ENCODE results near the gene WNT7A.

The WNT7A gene

GRCh38 chr3:13884851-13885703 is 5.2 kb upstream of the WNT7A start:
- no peak for DNase-seq

- no peak for DNase-seq
Measured at GRCh38 chr3:13883681-13884080, 3.8 kb upstream of the WNT7A start.

DNA sequence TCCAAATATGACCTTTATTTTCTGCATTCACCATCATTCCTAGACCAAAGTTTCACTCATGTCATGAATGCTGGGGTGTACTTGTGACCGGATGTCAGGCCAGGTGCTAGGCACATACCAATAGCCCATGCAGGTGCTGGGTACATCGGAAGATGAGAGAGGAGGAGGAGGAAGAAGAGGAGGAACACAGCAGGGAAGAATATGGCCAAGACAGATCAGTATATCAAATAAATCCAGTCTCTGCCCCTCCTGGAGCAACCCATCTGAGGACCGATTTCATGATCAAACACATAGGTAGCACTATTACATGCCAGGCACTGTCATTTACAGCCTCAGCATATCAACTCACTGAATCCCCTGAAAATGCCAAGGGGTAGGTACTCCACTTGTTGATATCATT is 3.0 kb upstream of the WNT7A start:
- no peak for DNase-seq

DNA sequence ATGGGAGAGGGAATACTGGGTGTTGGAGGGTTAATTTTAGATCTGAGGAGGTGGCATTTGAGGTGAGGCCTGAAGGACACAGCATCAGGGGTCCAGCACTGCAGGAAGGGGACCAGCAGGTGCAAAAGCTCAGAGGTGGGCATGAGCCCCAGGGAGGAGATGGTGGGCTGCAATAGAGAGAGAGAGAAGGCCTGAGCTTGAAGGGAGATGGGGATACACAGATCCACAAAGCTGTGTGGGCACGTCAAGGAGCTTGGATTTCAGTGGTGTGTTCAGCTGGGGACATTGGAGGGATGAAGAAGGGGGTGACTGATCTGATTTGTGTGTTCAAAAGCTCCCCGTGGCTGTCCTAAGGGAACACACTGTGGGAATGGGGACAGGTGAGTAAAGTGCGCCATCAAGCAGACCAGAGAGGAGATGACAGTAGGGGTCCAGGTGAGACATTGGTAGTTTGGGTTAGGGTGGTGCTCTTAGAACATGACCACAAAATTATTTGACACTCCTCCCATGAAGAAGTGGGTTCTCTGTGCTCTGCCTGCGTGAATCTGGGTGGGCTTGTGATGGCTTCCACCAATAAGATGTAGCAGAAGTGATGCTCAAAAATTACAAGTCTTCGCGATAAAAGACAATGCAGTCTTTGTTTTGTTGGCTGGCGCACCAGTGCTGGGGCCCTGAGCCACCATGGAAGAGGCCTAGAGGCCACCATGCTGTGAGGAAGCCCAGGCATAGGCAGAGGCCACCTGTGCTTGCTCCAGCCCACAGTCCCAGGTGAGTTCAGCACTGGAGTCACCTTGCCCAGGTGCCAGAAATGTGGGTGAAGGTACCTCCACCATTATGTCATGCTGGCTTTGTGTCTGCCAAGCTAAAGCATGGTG is 1.9 kb upstream of the WNT7A start:
- no peak for DNase-seq

- DNase-seq = no peak
Measured at GRCh38 chr3:13880811-13881156, 913 bp upstream of the WNT7A start.

DNA sequence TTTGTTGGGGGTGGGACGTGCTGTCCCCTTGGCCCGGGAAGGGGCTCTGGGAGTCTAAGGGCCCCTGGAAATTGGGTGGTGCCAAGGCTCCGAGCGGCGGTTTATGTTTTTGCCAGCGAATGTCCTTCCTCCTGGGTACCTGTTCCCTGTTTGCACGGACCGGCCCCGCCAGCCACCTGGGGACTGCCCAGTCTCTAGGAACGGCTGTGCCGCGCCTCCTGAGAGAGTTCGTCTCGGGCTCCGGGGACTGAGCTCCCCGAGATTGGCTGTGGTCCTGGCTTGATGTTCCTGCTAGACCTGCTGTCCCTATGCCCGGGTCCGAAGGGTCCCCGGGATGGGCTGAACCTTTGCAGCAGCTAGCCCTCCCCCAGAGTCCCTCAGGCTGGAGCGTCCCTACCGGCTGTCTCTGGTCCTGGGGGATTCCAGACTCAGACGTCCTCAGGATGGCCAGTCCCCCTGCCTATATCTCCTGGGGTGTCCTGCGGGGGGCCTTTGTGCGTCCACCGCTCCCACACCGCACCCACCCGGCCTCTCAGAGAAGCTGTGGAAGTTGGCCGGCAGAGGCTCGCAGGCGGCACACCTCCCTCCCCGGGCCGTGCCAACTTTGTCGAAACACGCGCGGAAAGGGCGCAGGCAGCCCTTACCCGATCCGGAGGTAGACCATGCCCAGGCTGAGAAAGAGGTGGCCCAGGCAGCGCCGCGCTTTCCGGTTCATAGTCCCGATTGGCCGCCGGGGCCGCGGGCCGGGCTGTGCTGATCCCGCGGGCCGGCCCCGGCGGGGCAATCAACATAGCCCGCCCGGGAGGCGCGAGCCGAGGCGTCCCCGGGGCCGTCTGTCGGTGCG is 547 bp downstream of the WNT7A start:
- DNase-seq = no peak

- DNase-seq = no peak
Measured at GRCh38 chr3:13878281-13879101, 1.4 kb downstream of the WNT7A start.

DNA sequence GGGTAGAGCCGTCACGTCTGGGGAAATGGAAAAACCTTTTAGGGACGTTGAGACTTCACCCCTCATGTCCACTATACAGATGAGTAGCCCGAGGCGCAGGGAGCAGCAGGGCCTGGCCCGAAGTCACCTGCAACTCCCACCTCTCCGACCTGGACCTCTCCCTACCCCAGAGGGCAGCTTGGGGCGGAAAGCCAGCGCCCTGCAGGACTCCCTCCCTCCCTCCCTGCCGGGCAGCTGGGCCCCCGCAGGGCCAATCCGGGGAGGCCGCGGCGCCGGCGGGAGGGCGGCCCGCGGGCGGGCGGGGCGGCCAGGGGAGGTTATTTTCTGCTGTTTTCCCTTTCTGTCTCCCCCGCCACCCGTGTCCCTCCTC is 2.0 kb downstream of the WNT7A start:
- no peak for DNase-seq

DNA sequence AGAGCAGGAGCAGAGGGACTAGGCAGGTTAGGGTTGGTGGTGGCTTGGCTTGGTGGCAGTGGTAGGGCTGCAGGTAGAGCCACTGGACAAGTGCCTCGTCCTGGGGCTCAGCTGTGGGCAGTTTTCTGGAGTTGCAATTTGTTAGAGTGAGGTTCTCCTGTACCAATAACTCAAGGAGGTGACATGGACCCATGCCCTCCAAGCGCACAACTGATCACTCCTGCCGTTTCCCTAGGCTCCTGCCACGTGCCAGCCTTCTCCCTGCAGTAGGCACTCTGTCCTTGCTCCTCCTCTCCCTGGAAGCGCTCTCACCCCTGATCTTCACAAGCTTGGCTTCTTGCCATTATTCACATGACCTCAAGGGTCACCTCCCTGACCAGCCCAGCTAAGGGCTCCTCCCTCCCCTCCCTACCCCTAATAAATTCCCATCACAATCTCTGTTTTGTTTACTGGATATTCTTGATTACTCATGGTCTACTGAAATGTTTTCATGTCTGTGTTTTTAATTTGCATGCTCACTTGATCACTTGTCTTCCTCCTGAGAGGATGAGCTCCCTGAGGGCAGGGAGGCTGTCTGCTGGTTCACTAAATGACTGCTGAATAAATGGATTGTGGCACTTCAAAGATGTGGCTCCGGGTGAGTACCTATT is 3.3 kb downstream of the WNT7A start:
- DNase-seq = no peak

DNA sequence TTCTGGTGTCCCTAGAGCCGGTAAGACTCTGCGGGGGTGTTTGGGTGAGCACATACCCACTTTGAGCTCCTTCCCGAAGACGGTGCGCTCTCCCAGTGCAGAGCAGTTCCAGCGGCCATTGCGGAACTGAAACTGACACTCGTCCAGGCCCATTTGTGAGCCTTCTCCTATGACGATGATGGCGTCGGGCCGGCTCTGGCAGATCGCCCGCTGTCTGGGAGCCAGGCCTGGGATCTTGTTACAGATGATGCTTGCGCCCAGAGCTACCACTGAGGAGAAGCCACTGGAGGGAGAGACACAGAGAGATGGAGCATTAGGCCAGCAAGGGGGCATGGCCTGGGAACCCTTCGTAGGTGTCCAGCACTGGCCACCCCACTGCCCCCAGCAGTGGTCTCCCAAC is 5.0 kb downstream of the WNT7A start:
- DNase-seq = no peak

DNA sequence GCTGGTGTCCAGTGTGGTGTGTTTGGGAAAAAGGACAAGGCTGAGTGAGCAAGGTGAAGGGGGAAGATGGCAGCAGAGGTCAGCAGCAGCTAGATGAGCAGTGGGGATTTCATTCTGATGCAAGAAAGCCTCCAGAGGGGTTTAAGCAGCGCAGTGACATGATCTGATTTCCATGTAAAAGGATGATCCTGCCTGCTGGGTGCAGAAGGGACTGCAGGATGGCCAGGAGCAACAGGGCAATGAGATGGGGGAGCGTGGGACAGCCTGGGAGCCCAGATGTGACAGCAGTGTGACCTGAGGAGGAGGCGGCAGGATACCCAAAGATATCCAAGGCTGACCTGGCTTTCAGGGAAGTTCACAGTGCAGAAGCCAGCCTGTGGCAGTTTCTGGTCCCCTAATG is 6.1 kb downstream of the WNT7A start:
- no peak for DNase-seq

DNA sequence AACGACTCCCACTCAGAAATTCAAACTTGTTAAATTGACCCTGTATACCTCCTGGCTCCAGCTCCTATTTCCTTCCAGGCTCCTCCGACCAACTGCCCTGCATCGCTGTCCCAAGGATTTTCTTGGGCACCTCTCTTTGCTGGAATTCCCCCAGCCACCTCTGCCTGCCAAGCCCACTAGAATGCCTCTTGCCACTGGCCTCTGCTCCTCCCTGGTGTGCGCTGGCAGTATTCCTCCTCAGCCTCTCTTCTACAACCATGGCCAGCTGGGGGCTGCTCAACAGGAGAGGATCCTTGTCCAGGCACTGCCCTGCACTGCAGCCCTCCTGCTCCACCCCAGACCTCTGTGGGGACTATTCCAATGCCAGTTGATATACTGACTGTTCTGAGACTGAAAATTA is 7.4 kb downstream of the WNT7A start:
- DNase-seq = no peak

- DNase-seq = no peak
Measured at GRCh38 chr3:13871791-13872190, 8.1 kb downstream of the WNT7A start.

DNA sequence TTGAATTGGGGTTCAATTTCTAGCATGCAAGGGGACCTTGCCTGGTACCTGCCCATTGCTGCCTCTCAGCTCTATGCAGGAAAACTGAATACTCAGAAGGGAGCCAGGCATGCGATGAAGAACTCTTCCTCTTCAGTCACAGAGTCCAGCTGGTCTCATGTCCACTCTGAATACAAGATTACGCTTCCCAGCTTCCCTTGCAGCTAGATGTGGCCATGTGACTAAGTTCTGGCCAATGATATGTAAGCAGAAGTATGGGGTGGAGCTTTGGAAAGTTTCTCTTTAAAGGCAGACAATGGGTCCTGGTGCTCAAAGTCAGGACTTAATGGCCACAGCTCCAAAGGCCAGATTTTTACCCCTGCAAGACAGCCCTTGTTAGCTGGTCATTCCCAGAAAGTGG is 9.0 kb downstream of the WNT7A start:
- DNase-seq = no peak

DNA sequence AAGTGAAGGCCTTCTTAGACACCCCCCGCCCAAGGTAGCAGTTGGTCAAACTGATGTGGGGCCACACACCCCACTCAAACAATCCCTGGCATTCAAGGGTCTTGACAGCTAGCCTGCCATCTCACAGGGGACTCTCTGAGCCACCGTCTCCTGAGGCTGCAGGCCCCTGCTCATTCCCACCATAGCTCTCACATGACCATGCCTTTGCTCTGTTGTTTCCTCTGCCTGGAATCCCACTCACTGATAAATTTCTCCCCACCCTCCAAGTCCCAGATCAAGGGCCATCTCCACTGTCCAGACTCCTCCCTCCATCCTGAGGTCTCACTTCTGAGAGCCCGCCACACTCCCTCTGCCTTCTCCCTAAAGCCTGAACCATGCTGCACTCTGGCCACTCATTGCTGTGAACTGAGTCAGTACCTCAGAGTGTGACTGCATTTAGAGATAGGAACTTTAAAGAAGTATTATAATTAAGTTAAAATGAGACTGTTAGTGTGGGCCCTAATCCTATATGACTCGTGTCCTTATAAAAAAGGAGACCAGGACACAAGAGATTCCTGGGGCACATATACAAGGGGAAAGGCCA is 10.0 kb downstream of the WNT7A start:
- DNase-seq = no peak

- no peak for DNase-seq
Measured at GRCh38 chr3:13868844-13869724, 10.8 kb downstream of the WNT7A start.

- no peak for DNase-seq
Measured at GRCh38 chr3:13867732-13868131, 12.1 kb downstream of the WNT7A start.

GRCh38 chr3:13866041-13866965 is 13.6 kb downstream of the WNT7A start:
- DNase-seq = no peak

DNA sequence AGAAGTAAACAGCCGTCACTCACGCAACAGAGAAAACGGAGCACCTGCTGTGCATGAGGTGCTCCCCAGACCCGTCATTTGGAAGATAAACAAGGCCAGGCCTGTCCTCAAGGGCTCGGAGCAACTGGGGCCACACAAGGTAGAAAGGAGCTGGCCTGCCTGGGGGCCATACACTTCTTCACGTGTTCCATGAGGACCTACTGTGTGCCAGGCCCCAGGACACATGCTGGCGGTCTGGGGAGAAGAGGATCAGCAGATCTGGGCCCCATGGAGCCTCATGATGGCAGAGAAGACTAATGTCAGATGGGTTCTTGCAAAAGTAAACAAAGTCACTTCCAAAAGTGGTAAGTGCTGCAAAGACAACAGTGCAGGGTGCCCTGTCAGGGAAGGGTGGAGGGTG is 14.3 kb downstream of the WNT7A start:
- DNase-seq = no peak
